Stimulated activated CD8-positive, alpha-beta memory T cell treated with anti-CD3 and anti-CD28 coated beads, Interleukin-7, amount 100 ng/mL, for 1 hour (primary cell): ENCODE data around the gene PRR13.
A peak's percentile ranks its signal among the peaks of the same experiment; 100 is the strongest.

ENCODE experiments used
- DNase-seq, 2 donors: peaks; one replicate each; pipeline ENCODE4 v3.0.0-alpha.2; 2020; ENCODE audit warnings: low read depth in 2 of 2

The PRR13 gene

GRCh38 chr12:53492830-53493609 lies 51.5 kb downstream of the PRR13 start:
- peak; percentile 70 to 74 for DNase-seq

- no peak for DNase-seq
These were observed 52.3 kb downstream of the PRR13 start for GRCh38 chr12:53493610-53494391.
